SK-N-SH treated with all-trans-retinoic acid at 6 μM for 48 hours (cell line): ENCODE measurements around the gene SHF.

Experiments used
- ATAC-seq: fragments of 200-7000 bp; cut with Tn5 transposase; 3 replicates; pipeline ENCODE4 v1.9.1; 2020; ENCODE audit warnings: mild to moderate bottlenecking, moderate library complexity
- ARNTL ChIP-seq: fragments of 450-650 bp; formaldehyde crosslinking; IDR thresholded peaks from 2 replicates; pipeline ENCODE4 v1.5.0; 2020; ENCODE audit warnings: low read depth, mild to moderate bottlenecking, moderate library complexity, borderline replicate concordance
- BACH2 ChIP-seq: fragments of 250-450 bp; sonication (Bioruptor Pico); IDR thresholded peaks from 2 replicates; pipeline ENCODE4 v1.9.0; 2021; ENCODE audit warnings: mild to moderate bottlenecking, borderline replicate concordance
- CREB5 ChIP-seq: fragments of 250-450 bp; sonication (Bioruptor Pico); IDR thresholded peaks from 2 replicates; pipeline ENCODE4 v1.5.1; 2020; ENCODE audit warnings: low read depth, mild to moderate bottlenecking, moderate library complexity
- CSDC2 ChIP-seq: fragments of 250-450 bp; sonication (Bioruptor Pico); IDR thresholded peaks from 2 replicates; pipeline ENCODE4 v1.5.0; 2020; ENCODE audit warnings: mild to moderate bottlenecking, moderate library complexity
- CSRNP3 ChIP-seq: fragments of 250-450 bp; sonication (Bioruptor Pico); IDR thresholded peaks from 2 replicates; pipeline ENCODE4 v1.5.1; 2021; ENCODE audit warnings: mild to moderate bottlenecking, moderate library complexity
- GLIS3 ChIP-seq: fragments of 250-450 bp; sonication (Bioruptor Pico); IDR thresholded peaks from 2 replicates; pipeline ENCODE4 v1.5.0; 2020; ENCODE audit warnings: mild to moderate bottlenecking, moderate library complexity
- ISL1 ChIP-seq: fragments of 250-450 bp; sonication (Bioruptor Pico); IDR thresholded peaks from 2 replicates; pipeline ENCODE4 v2.1.2; 2022; ENCODE audit warnings: mild to moderate bottlenecking, moderate library complexity
- OSR1 ChIP-seq: fragments of 250-450 bp; sonication (Bioruptor Pico); IDR thresholded peaks from 2 replicates; pipeline ENCODE4 v1.8.0; 2022; ENCODE audit warnings: moderate library complexity, mild to moderate bottlenecking, inconsistent platforms
- PPARA ChIP-seq: fragments of 250-450 bp; sonication (Bioruptor Pico); IDR thresholded peaks from 2 replicates; pipeline ENCODE4 v1.5.0; 2020; ENCODE audit warnings: mild to moderate bottlenecking, borderline replicate concordance
- RARB ChIP-seq: fragments of 250-450 bp; sonication (Bioruptor Pico); IDR thresholded peaks from 2 replicates; pipeline ENCODE4 v1.8.0; 2021; ENCODE audit warnings: mild to moderate bottlenecking, moderate library complexity
- SNAI2 ChIP-seq: fragments of 250-450 bp; sonication (Bioruptor Pico); IDR thresholded peaks from 2 replicates; pipeline ENCODE4 v1.5.0; 2020; ENCODE audit warnings: mild to moderate bottlenecking, moderate library complexity
- TCF4 ChIP-seq: fragments of 250-450 bp; sonication (Bioruptor Pico); IDR thresholded peaks from 2 replicates; pipeline ENCODE4 v1.8.0; 2021; ENCODE audit warnings: mild to moderate bottlenecking, moderate library complexity, borderline replicate concordance
- TOX ChIP-seq: fragments of 250-450 bp; sonication (Bioruptor Pico); IDR thresholded peaks from 2 replicates; pipeline ENCODE4 v1.8.0; 2021; ENCODE audit warnings: mild to moderate bottlenecking, moderate library complexity, borderline replicate concordance
- TSHZ2 ChIP-seq: fragments of 250-450 bp; sonication (Bioruptor Pico); IDR thresholded peaks from 2 replicates; pipeline ENCODE4 v1.5.0; 2020; ENCODE audit warnings: mild to moderate bottlenecking, moderate library complexity
- ZC3H10 ChIP-seq: fragments of 250-450 bp; sonication (Bioruptor Pico); IDR thresholded peaks from 2 replicates; pipeline ENCODE4 v1.5.1; 2021; ENCODE audit warnings: mild to moderate bottlenecking, moderate library complexity
- ZFP3 ChIP-seq: fragments of 250-450 bp; sonication (Bioruptor Pico); IDR thresholded peaks from 2 replicates; pipeline ENCODE4 v1.5.0; 2020; ENCODE audit warnings: mild to moderate bottlenecking, moderate library complexity
- ZFP30 ChIP-seq: fragments of 450-650 bp; formaldehyde crosslinking; IDR thresholded peaks from 2 replicates; pipeline ENCODE4 v1.5.0; 2022; ENCODE audit warnings: mild to moderate bottlenecking, moderate library complexity
- ZNF565 ChIP-seq: fragments of 450-650 bp; formaldehyde crosslinking; conservative IDR thresholded peaks from 2 replicates; pipeline ENCODE4 v1.5.0; 2020; ENCODE audit warnings: low read depth, mild to moderate bottlenecking, moderate library complexity
- ZNF70 ChIP-seq: fragments of 450-650 bp; formaldehyde crosslinking; IDR thresholded peaks from 2 replicates; pipeline ENCODE4 v1.5.0; 2020; ENCODE audit warnings: mild to moderate bottlenecking, moderate library complexity
- ZNF8 ChIP-seq: fragments of 450-650 bp; formaldehyde crosslinking; IDR thresholded peaks from 2 replicates; pipeline ENCODE4 v1.5.0; 2020; ENCODE audit warnings: mild to moderate bottlenecking, moderate library complexity
- TF ChIP-seq, protein P1 (sequence below): fragments of 250-450 bp; sonication (Bioruptor Pico); IDR thresholded peaks from 2 replicates; pipeline ENCODE4 v1.8.0; 2021; ENCODE audit warnings: low read depth, mild to moderate bottlenecking, moderate library complexity, borderline replicate concordance

SHF gene

GRCh38 chr15:45186771-45187577, 792 bp downstream of the SHF start:
- peak; percentile 11; the same call in 1 of the 3 replicates for ATAC-seq
- TF ChIP-seq RARB (CRISPR knock-in tag) (no peak), BACH2 (CRISPR knock-in tag) (no peak), ZNF565 (CRISPR knock-in tag) (no peak), ZFP3 (no peak), CSDC2 (CRISPR knock-in tag) (no peak), ARNTL (CRISPR knock-in tag) (no peak), CSRNP3 (CRISPR knock-in tag) (no peak), SNAI2 (CRISPR knock-in tag) (no peak), PPARA (CRISPR knock-in tag) (no peak), TOX (no peak), ISL1 (CRISPR knock-in tag) (no peak), ZNF70 (no peak), ZNF8 (no peak), ZC3H10 (no peak), ZFP30 (CRISPR knock-in tag) (no peak), OSR1 (CRISPR knock-in tag) (no peak), TCF4 (CRISPR knock-in tag) (no peak)
- TF ChIP-seq, protein P1, sequence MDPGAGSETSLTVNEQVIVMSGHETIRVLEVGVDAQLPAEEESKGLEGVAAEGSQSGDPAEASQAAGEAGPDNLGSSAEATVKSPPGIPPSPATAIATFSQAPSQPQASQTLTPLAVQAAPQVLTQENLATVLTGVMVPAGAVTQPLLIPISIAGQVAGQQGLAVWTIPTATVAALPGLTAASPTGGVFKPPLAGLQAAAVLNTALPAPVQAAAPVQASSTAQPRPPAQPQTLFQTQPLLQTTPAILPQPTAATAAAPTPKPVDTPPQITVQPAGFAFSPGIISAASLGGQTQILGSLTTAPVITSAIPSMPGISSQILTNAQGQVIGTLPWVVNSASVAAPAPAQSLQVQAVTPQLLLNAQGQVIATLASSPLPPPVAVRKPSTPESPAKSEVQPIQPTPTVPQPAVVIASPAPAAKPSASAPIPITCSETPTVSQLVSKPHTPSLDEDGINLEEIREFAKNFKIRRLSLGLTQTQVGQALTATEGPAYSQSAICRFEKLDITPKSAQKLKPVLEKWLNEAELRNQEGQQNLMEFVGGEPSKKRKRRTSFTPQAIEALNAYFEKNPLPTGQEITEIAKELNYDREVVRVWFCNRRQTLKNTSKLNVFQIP (CRISPR knock-in tag) = no peak

GRCh38 chr15:45185903-45186770, 1.6 kb downstream of the SHF start:
- ATAC-seq = peak; percentile 51
- TF ChIP-seq ZNF8 (no peak), BACH2 (CRISPR knock-in tag) (no peak), ZFP30 (CRISPR knock-in tag) (no peak), ISL1 (CRISPR knock-in tag) (no peak), TOX (no peak), RARB (CRISPR knock-in tag) (no peak), CREB5 (CRISPR knock-in tag) (no peak)

DNA sequence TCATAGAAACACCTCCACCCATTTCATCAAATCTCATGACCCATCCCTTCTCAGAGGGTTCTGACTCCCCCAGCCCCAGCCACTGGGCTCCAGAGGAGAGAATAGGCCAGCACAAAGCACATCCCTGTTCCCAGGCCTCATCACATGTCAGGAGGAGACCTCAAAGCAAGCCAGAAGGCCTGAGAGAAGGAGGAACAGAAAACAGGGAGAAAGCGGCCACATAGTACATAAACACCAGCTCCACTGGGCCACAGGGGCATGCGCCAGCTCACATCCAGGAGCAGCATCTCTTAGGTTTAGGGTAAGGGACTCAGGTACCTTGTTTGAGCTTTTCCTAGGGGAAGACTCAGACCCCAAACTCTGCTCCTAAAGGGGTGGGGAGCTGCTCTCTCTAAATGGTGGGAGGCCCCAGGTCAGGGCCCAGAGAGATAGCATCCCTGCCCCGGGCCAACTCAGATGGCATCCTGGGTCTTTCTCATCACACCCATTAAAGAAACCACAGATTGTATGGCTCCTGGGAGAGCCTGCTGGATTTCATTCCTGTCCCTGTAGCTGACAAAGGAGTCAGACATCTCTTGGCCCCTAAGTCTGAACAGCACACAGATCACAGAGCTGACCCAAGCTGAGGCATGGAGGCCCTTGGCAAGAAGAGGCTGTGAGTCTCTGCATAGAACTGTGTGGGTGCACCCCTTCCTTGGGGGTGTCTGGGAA, 2.5 kb downstream of the SHF start:
- no peak for TF ChIP-seq SNAI2 (CRISPR knock-in tag)
- TF ChIP-seq CSDC2 (CRISPR knock-in tag) = no peak
- TF ChIP-seq BACH2 (CRISPR knock-in tag) = no peak
- TF ChIP-seq, protein P1 (CRISPR knock-in tag) = no peak
- no peak for TF ChIP-seq ZNF8
- no peak for TF ChIP-seq TSHZ2 (CRISPR knock-in tag)
- TF ChIP-seq CSRNP3 (CRISPR knock-in tag) = no peak
- TF ChIP-seq TCF4 (CRISPR knock-in tag) = no peak
- no peak for TF ChIP-seq GLIS3 (CRISPR knock-in tag)
- TF ChIP-seq RARB (CRISPR knock-in tag) = no peak
- ATAC-seq = no peak
